ENCODE results near the gene EXOC4. TPM values are rescaled to one million over a fixed set of nuclear protein-coding genes. Genes with fewer than 3 reads are reported as not detected.

Gene EXOC4
- total RNA-seq, 1 donor from 2014 or later: 103 TPM

DNA sequence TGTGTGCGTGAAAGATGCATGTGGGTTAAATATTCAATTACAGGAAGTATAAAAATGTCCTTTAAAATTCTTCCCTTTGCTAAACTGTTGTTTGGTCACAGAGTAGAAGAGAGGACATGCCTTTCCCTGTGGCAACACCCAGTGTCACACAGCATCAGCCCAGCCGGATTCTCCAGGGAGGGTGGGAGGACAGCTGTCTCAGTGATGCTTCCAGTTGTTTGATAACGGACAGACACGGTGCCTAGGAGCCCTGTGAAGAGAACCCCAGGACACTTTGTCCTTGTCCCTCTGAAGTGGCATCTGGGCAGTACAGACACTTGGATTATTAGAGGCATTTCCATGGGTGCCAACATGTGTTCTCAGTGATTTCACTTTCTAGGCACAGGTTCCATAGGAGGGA is 567.7 kb downstream of the EXOC4 start:
- no peak for DNase-seq
- Mint-ChIP-seq H3K27me3 (no peaks in the 10 kb centered on the region), H3K27ac (no peak overlapping the region), H3K4me3 (no peak overlapping the region), H3K4me1 (no peaks in the 10 kb centered on the region), H3K36me3 (ENCODE audit: low read depth) (peaks cover 50% of the 10 kb centered on the region), H3K9me3 (no peaks in the 10 kb centered on the region)
- POLR2A ChIA-PET: no interaction called here
- CTCF ChIA-PET: no interaction called here
- ATAC-seq (ENCODE audit: low read depth): no peak
- TF ChIP-seq, protein P1, sequence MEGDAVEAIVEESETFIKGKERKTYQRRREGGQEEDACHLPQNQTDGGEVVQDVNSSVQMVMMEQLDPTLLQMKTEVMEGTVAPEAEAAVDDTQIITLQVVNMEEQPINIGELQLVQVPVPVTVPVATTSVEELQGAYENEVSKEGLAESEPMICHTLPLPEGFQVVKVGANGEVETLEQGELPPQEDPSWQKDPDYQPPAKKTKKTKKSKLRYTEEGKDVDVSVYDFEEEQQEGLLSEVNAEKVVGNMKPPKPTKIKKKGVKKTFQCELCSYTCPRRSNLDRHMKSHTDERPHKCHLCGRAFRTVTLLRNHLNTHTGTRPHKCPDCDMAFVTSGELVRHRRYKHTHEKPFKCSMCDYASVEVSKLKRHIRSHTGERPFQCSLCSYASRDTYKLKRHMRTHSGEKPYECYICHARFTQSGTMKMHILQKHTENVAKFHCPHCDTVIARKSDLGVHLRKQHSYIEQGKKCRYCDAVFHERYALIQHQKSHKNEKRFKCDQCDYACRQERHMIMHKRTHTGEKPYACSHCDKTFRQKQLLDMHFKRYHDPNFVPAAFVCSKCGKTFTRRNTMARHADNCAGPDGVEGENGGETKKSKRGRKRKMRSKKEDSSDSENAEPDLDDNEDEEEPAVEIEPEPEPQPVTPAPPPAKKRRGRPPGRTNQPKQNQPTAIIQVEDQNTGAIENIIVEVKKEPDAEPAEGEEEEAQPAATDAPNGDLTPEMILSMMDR (IDR thresholded peaks at IDR 0.05): no peak
- intact Hi-C loops (cut with micrococcal nuclease): no loop called here

- H3K4me1 Mint-ChIP-seq: no peaks in the 10 kb centered on the region
- CTCF ChIA-PET: no interaction called here
- DNase-seq: no peak
- TF ChIP-seq, protein P1 (IDR thresholded peaks at IDR 0.05): no peak
- peaks cover 51% of the 10 kb centered on the region for H3K36me3 Mint-ChIP-seq (ENCODE audit: low read depth)
- ATAC-seq (ENCODE audit: low read depth): no peak
- H3K4me3 Mint-ChIP-seq: no peak overlapping the region
- no peaks in the 10 kb centered on the region for H3K27me3 Mint-ChIP-seq
- intact Hi-C loops (cut with micrococcal nuclease): no loop called here
- H3K9me3 Mint-ChIP-seq: no peaks in the 10 kb centered on the region
- POLR2A ChIA-PET: no interaction called here
- H3K27ac Mint-ChIP-seq: no peak overlapping the region
Measured at GRCh38 chr7:133821171-133821570, 568.3 kb downstream of the EXOC4 start.

- ATAC-seq (ENCODE audit: low read depth): no peak
- intact Hi-C loops (cut with micrococcal nuclease): no loop called here
- ChIA-PET POLR2A (no interaction called here), CTCF (no interaction called here)
- no peaks in the 10 kb centered on the region for H3K4me1 Mint-ChIP-seq
- H3K27me3 Mint-ChIP-seq: no peaks in the 10 kb centered on the region
- H3K36me3 Mint-ChIP-seq (ENCODE audit: low read depth): peaks cover 51% of the 10 kb centered on the region
- TF ChIP-seq, protein P1 (IDR thresholded peaks at IDR 0.05): no peak
- H3K4me3 Mint-ChIP-seq: no peak overlapping the region
- DNase-seq: no peak
- H3K27ac Mint-ChIP-seq: no peak overlapping the region
- no peaks in the 10 kb centered on the region for H3K9me3 Mint-ChIP-seq
Measured at GRCh38 chr7:133822001-133822641, 569.2 kb downstream of the EXOC4 start.

GRCh38 chr7:133822868-133823552 is 570.1 kb downstream of the EXOC4 start:
- Mint-ChIP-seq H3K9me3 (no peaks in the 10 kb centered on the region), H3K27ac (no peak overlapping the region), H3K27me3 (no peaks in the 10 kb centered on the region), H3K4me3 (no peak overlapping the region), H3K36me3 (ENCODE audit: low read depth) (peaks cover 48% of the 10 kb centered on the region), H3K4me1 (no peaks in the 10 kb centered on the region)
- DNase-seq (no peak), ATAC-seq (ENCODE audit: low read depth) (no peak)
- TF ChIP-seq, protein P1 (IDR thresholded peaks at IDR 0.05): no peak
- ChIA-PET POLR2A (no interaction called here), CTCF (no interaction called here)
- intact Hi-C loops (cut with micrococcal nuclease): no loop called here

- DNase-seq (no peak), ATAC-seq (ENCODE audit: low read depth) (no peak)
- ChIA-PET POLR2A (no interaction called here), CTCF (interaction anchor here (0.6 kb wide), 1 partner anchor 30 kb away, joined by 4 read pairs; no protein-coding TSS in a partner anchor)
- Mint-ChIP-seq H3K4me1 (no peaks in the 10 kb centered on the region), H3K4me3 (no peak overlapping the region), H3K27ac (no peak overlapping the region), H3K36me3 (ENCODE audit: low read depth) (peaks cover 37% of the 10 kb centered on the region), H3K27me3 (no peaks in the 10 kb centered on the region), H3K9me3 (no peaks in the 10 kb centered on the region)
- intact Hi-C loops (cut with micrococcal nuclease): no loop called here
- TF ChIP-seq, protein P1 (IDR thresholded peaks at IDR 0.05): no peak
Measured at GRCh38 chr7:133824132-133824531, 571.3 kb downstream of the EXOC4 start.

Data from activated B cell treated with CpG ODN at 0.5 μM for 24 hours (primary cell).